Stimulated activated CD8-positive, alpha-beta memory T cell treated with anti-CD3 and anti-CD28 coated beads, Interleukin-4, amount 100 ng/mL, for 48 hours (primary cell): ENCODE results near the gene SELE.
"Not testable (repeated sequence)": the region's sequence is repeated elsewhere in the genome, so short reads cannot be mapped to it uniquely, and the experiment has no call there.

ENCODE experiments used
- DNase-seq: peaks from one replicate; pipeline ENCODE4 v3.0.0-alpha.2; 2020

The SELE gene

GRCh38 chr1:169722779-169723178 is 11.1 kb downstream of the SELE start:
- no peak for DNase-seq

GRCh38 chr1:169715100-169715499 is 18.8 kb downstream of the SELE start:
- not testable (repeated sequence) for DNase-seq

- DNase-seq, result not testable (repeated sequence)
These were observed 20.8 kb downstream of the SELE start for GRCh38 chr1:169713090-169713489.

DNA sequence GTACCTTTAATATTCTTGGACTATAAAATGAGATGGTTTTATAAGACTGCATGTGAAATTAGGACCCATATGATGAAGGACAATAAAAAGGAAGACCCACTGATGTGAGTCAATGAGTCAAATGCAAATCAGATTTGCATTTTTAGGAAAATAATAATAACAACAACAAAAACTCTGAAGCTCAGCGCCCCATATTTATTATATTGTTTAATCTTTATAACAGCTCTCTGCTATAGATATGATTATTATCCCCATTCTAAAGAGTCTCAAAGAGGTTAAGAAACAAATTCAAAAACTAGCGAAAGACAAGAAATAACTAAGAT is 21.6 kb downstream of the SELE start:
- DNase-seq, result no peak

DNA sequence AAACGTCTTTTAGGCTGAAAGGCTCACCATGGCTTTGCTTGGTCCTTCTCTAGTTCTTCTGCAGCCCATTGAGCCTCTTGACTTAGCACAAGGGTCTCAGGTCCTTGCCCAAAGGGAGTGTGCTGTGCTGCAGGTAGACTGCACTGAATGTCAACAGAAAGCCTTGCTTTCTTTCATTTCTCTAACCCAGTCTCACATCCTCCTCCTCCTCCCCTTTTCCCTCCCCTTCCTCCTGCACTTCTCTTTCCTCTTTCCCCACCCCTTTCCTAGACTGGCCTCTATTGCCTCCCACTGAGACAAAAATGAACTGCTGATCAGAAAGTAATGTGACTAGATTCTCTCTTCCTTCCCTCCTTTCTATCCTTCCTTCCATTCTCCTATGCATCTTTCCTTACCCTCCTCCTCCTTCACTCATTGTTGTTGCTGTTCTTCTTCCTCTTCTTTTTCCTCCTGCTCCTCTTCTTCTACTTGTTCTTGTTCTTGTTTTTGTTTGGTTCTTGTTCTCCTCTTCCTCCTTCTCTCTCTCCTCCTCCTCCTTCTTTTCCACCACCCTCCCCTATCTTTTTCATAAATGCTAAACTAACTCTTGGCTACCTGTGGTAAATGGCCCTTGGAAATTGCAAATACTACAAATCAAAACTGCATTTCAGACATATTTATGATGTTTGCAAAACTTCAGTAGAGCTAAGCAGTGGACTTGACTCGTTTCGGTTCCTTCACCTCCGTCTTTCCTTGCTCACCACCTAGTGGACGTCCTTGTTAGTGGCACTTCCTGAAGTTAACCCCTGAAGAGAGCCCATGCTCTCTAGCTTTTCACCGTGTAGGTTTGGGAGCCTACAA is 22.2 kb downstream of the SELE start, which contains the start of gene SELL:
SELL (minus strand) TSS at position 152 of the 840 bp plus-strand sequence; CDS start at position 30, 122 bp downstream.
- DNase-seq, result peak; percentile 78

GRCh38 chr1:169708647-169709046 is 25.2 kb downstream of the SELE start:
- no peak for DNase-seq

DNA sequence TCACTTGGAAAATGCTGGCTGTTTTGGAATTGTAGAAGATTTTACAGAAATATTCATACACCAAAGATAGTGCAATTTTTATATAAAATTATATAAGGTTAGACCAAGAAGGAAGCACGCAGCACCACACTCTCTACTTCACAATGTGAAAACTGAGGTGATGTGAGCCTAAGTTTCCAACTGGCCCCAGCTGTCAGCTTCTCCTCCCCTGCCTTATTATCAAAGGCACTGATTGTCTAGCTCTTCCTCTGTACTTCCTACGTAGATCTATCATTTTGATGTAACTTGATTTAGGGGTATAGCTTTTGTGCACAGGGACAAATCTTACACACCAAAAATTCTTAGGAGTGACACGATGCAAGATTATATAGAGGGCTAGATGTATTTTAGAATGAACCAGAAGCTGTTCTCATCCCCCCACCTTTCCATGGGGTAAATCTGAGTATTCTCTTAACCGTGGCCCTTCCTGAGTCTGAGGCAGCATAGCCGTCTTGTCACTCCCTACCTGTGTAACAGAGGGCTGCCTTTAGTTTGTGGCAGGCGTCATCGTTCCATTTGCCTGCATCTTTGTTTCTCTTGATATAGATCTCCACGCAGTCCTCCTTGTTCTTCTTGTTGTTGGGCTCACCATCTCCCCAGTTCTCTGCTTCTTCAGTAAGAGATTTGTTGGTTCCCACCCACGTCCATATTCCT is 25.8 kb downstream of the SELE start:
- no peak for DNase-seq

DNA sequence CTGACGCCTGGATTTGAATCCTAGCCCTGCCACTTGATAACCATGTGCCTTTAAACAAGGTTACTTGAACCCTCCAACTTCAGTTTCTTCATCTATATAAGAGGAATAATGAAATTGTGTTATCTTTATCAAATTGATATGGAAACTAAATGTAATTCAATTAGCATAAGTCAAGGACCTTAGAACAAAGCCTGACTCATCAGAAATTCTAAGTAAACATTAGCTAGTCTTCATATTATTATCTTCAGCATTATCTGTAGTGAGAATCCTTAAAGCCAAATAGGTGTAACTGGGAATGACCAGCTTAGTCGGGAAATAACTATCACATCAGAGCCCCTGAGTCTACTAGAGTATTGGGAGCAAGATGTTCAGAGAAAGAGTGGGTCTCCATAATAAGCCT is 29.1 kb downstream of the SELE start:
- no peak for DNase-seq

DNA sequence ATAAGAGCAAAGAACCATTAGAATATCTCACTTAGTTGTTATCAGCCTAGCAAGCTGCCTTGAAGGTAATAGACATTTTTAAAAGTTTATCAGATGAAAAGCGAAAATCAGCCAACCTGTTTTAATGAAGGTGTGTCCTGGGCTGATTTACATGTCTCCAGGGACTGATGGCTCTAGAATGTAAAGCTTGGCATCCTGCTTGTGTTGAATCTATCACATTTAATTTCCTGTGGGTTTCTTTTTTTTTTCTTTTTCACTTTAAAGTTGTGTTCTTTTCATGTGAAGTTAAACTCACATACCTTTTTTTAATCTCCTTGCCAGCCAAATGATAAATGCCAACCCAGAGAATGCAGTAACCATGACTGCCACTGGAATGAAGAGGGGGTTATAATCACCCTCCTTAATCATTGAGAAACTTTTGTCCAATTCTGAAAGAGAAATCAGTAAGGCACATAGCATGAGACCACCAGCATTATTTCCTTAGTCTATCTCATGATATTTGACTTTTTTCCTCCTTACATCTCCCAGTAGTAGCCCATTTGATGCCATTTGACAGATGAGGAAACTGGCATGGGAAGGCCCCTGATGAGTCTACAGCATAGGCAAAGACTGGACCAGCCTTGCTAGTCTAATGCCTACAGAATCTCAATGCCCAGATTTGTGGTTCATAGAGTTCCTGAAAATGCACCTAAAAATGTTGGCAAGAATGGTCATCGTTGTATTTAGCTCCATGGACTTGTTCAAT is 32.4 kb downstream of the SELE start:
- no peak for DNase-seq

- DNase-seq, result no peak
These were observed 34.2 kb downstream of the SELE start for GRCh38 chr1:169699707-169700106.

GRCh38 chr1:169698976-169699375 is 34.9 kb downstream of the SELE start:
- peak; percentile 40 for DNase-seq

GRCh38 chr1:169697755-169698154 is 36.1 kb downstream of the SELE start:
- DNase-seq, result no peak

DNA sequence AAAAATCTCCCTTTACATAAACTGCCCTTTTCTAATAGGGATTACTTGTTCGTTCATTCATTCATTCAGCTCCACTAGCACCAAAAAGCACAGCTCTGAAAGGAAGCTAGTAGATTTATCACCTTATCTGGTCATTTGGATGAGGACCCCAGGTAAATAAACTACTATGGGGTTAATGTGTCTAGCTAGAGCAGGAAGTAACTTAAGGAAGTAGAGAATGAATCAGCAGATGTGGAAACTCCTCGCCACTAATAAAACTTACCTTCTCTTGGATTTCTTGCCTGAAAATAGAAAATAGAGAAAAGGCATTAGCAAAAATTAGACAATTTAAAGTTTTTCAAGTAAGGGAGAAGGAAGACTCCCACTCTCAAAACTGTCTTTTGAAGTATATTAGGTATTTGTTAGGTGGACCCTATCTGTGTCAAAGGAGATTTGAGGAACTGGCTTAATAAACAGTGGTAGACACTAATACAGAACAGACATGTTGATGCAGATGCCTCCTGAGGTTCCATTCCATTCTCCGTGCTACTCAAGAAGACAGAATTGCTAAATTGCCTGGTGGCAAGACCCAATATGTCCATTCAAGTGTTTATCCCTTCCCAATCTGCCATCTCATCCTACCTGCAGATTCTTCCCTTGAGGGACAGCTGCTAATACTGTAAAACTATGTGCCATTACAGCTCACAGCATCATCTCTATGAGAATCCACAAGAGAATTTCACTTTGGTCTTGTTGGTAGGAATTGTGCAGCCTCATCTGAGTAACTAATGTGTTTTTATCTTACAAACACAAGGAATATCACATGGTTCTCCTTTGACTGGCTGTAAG is 37.4 kb downstream of the SELE start:
- no peak for DNase-seq

DNA sequence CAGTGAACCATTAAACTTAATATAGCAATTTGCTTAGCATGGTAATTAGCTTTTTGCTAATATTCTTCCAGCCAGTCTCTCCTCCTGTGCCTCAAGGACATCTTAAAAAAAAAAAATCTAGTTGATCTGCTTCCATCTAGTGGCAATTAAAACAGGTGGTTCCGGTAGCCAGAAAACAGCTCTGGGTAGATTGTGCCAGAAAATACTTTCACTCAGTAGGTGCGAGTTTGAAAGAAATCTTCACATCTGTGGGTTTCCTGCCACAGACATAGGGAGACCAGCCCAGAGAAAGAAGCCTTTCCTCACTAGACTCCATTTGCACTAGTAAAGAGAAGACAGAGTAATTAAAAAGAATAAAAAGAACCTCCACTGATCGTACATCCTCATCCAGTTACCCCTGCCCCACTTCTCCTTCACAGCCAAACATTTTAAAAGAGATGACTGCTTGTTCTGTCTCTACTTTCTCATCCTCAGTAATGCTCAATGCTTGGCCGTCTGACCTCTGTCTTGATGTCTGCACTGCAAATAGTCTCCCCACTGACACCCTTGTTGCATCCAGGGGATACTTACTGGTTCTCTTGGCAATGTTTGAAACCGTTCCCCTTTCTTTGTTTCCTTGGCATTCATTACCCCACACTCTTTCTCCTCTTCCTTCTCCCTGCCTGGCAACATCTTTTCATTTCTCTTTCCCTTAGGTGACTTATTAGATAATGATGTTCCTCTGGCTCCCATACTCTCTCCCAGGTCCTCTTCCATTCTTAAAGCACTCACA is 39.4 kb downstream of the SELE start:
- no peak for DNase-seq

- no peak for DNase-seq
These were observed 41.0 kb downstream of the SELE start for GRCh38 chr1:169692756-169693460.

GRCh38 chr1:169690489-169690888 is 43.4 kb downstream of the SELE start:
- DNase-seq, result no peak

GRCh38 chr1:169689395-169689794 is 44.5 kb downstream of the SELE start:
- DNase-seq, result no peak

- DNase-seq, result not testable (repeated sequence)
These were observed 45.5 kb downstream of the SELE start for GRCh38 chr1:169688377-169688776.

DNA sequence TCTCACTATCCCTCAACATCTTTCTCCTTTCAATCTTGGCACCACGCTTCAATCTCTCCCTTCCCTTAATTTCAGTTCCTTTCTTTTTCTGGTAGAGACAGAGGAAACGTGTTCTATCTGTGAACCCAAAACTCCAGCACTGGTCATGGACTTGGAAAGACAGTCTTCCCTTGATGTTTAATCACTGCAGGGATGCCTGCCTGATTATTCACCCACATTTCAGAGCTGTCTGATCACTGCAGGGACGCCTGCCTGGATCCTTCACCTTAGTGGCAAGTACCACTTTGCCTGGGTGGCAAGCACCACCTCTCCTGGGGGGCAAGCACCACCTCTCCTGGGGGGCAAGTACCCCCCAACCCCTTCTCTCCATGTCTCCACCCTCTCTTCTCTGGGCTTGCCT is 50.2 kb downstream of the SELE start:
- DNase-seq, result no peak

DNA sequence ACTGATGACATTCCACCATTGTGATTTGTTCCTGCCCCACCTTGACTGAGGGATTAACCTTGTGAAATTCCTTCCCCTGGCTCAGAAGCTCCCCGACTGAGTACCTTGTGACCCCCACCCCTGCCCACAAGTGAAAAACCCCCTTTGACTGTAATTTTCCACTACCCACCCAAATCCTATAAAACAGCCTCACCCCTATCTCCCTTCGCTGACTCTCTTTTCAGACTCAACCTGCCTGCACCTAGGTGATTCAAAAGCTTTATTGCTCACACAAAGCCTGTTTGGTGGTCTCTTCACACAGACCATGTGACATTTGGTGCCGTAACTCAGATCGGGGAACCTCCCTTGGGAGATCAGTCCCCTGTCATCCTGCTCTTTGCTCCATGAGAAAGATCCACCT is 50.7 kb downstream of the SELE start:
- not testable (repeated sequence) for DNase-seq

DNA sequence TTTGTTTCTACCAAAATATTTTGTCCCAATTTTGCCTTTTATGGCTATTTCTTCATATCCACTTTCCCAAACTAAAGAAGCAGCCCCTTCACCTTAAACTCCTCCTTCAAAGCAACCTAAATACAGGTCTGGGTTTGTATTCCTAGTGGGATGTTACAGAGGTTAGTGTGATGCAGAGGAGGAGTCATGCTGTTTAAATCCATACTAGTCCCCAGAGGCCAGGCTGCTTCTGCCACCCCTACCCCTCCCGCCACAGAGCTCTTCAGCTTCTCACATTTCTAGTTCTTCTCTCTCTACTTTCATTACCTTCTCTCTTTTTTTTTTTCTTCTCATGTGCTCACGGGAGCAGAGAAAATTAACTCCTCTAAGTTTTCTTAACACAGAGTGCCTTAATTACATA is 51.8 kb downstream of the SELE start:
- DNase-seq, result no peak
